VCaP (cell line): ENCODE results near the gene ARHGAP31.
A peak's percentile ranks its signal among the peaks of the same experiment; 100 is the strongest.
"Not testable (repeated sequence)": the region's sequence is repeated elsewhere in the genome, so short reads cannot be mapped to it uniquely, and the experiment has no call there.

ENCODE experiments used
- H3K27ac ChIP-seq: fragments of 450-650 bp; 2 replicates; pipeline ENCODE4 v1.5.1; 2017
- CTCF ChIP-seq: fragments of 450-650 bp; conservative IDR thresholded peaks from 2 replicates; pipeline ENCODE4 v1.5.1; 2017; ENCODE audit warnings: mild to moderate bottlenecking, moderate library complexity

ARHGAP31 gene

DNA sequence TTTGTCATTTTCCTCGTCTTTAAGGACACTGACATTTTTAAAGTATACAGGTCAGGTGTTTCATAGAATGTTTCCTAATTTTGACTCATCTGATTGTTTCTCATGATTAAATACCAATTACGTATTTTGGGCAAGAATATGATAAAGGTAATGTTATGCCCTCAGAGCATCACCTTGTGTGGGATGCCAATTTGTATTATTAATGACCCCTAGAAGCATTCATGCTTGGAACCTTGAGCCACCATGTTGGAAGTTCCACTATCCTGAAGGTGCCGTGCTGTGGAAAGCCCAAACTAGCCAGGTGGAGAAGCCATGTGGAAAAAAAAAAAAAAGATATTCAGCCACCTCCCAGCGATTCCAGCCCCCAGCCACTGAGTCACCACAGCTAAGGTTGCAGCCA lies 34.4 kb upstream of the ARHGAP31 start:
- H3K27ac ChIP-seq, result no peak overlapping the region
- no peak for TF ChIP-seq CTCF

DNA sequence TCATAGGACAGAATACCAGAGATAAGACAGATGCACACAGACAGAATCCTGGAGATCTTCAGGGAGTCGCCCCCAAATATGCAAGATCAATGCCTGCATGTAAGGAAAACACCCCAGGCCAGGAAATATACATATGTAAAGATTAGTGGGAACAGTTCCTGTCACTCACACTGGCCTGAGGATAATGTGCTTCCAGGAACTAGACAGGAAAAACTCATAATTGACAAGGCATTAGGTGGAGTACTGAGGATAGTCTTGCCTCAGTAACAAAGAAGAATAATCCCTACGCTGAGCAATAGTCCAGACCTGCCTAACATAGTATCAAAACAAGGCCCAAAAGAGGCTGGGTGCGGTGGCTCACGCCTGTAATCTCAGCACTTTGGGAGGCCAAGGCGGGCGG lies 33.1 kb upstream of the ARHGAP31 start:
- H3K27ac ChIP-seq, result no peak overlapping the region
- no peak for TF ChIP-seq CTCF

DNA sequence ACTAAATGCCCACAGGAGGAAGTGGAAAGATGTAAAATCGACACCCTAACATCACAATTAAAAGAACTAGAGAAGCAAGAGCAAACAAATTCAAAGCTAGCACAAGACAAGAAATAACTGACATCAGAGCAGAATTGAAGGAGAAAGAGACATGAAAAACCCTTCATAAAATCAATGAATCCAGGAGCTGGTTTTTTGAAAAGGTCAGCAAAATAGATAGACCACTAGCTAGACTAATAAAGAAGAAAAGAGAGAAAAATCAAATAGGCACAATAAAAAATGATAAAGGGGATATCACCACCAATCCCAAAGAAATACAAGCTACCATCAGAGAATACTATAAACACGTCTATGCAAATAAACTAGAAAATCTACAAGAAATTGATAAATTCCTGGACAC lies 24.0 kb upstream of the ARHGAP31 start:
- not testable (repeated sequence) for H3K27ac ChIP-seq

DNA sequence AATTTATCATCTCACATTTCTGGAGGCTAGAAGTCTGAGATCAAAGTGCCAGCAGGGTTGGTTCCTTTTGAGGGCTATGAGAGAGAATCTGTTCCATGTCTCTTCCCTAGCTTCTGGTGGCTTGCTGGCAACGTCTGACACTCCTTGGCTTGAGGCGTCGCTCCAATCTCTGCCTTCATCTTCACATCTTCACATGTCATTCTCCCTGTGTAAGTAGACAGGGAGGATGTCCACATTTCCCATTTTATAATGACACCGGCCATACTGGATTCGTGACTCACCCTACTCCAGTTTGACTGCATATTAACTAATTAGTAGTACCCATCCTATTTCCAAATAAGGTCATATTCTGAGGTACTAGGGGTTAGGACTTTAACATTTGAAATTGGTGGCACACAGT lies 17.5 kb upstream of the ARHGAP31 start:
- H3K27ac ChIP-seq, result no peak overlapping the region
- no peak for TF ChIP-seq CTCF

DNA sequence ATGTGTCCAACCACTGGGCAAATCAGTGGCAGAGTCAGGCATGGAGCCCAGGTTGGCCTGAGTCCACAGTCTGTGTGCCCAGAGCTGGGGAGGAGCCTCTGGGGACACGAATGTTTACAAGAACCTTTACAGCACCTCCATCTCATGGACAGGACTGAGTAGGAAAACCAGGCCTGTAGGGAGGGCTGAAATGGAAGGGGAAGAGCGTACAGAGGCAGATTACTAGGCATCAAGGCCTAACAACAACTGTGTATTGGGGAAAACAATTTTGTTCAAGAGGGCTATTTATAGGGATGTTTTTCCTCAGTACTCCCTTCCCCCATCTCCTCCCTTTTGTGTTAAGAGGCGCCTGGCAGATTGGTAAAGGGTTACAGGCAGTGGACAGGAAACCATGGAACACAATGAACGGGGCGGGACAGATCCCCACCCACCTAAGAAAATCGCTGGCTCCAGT lies 15.1 kb upstream of the ARHGAP31 start:
- no peak for TF ChIP-seq CTCF
- peak overlapping the region; percentile 20; the same call in 1 of the 2 replicates for H3K27ac ChIP-seq

DNA sequence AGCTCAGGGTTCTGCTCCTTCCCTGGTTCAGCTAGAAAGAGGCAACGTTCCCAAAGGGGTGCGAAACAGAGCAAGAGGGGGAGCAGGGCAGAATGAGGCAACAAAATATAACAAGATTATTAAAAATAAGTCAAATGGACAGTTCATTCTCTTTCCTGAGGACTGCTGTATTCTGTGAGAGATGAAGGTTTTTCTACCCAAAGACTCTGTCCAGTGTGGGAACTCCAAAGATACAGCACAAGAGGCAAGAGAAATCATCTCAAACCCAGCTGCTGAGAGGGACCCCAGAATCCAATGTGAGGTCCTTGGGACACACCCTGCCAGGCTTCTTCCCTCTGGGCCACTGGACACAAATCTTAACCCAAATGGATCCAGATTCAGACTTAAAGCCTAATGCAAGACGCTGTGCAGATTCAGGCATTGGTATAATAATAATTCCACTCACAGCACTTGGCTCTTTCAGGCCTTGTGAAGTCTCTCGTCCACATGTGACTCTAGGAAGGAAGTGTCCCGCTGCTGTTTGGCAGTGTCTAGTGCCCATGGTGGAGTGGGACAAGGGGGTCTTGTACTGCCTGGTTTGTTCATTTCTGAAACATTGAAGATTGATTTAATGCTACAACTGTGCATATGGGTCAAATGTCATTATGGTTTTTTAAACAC lies 14.5 kb upstream of the ARHGAP31 start:
- H3K27ac ChIP-seq, result peak overlapping the region; percentile 20; the same call in 1 of the 2 replicates
- no peak for TF ChIP-seq CTCF

GRCh38 chr3:119288669-119289403 lies 5.3 kb upstream of the ARHGAP31 start:
- no peak overlapping the region for H3K27ac ChIP-seq
- no peak for TF ChIP-seq CTCF

GRCh38 chr3:119289404-119289770 lies 4.8 kb upstream of the ARHGAP31 start:
- TF ChIP-seq CTCF, result no peak

More at GRCh38 chr3:119289404-119289770, 4.8 kb upstream of the ARHGAP31 start:
- H3K27ac ChIP-seq, result no peak overlapping the region
